ENCODE measurements around the gene SPR.

Gene SPR

GRCh38 chr2:72932045-72932740 lies 45.0 kb downstream of the SPR start:
- no peak for DNase-seq (ENCODE audit: low read depth)

- DNase-seq (ENCODE audit: low read depth) = no peak
Measured at GRCh38 chr2:72932805-72933204, 45.6 kb downstream of the SPR start.

GRCh38 chr2:72933207-72933606 lies 46.0 kb downstream of the SPR start:
- DNase-seq (ENCODE audit: low read depth) = no peak

GRCh38 chr2:72933646-72934151 lies 46.5 kb downstream of the SPR start:
- DNase-seq (ENCODE audit: low read depth) = no peak

GRCh38 chr2:72934683-72935610 lies 47.7 kb downstream of the SPR start:
- DNase-seq (ENCODE audit: low read depth) = no peak

GRCh38 chr2:72935611-72935957 lies 48.4 kb downstream of the SPR start:
- DNase-seq (ENCODE audit: low read depth) = no peak

- DNase-seq (ENCODE audit: low read depth) = no peak
Measured at GRCh38 chr2:72936660-72937355, 49.6 kb downstream of the SPR start.

- DNase-seq (ENCODE audit: low read depth) = no peak
Measured at GRCh38 chr2:72937356-72937669, 50.1 kb downstream of the SPR start.

- DNase-seq (ENCODE audit: low read depth) = no peak
Measured at GRCh38 chr2:72938455-72938854, 51.2 kb downstream of the SPR start.

GRCh38 chr2:72940361-72940760 lies 53.2 kb downstream of the SPR start:
- no peak for DNase-seq (ENCODE audit: low read depth)

GRCh38 chr2:72940786-72941185 lies 53.6 kb downstream of the SPR start:
- DNase-seq (ENCODE audit: low read depth) = no peak

Data from stimulated activated CD8-positive, alpha-beta memory T cell treated with anti-CD3 and anti-CD28 coated beads, Interleukin-12 subunit alpha, Interleukin-12 subunit beta, amount 100 ng/mL, for 4 hours (primary cell).